ENCODE data around the gene HS1BP3.

Gene HS1BP3

DNA sequence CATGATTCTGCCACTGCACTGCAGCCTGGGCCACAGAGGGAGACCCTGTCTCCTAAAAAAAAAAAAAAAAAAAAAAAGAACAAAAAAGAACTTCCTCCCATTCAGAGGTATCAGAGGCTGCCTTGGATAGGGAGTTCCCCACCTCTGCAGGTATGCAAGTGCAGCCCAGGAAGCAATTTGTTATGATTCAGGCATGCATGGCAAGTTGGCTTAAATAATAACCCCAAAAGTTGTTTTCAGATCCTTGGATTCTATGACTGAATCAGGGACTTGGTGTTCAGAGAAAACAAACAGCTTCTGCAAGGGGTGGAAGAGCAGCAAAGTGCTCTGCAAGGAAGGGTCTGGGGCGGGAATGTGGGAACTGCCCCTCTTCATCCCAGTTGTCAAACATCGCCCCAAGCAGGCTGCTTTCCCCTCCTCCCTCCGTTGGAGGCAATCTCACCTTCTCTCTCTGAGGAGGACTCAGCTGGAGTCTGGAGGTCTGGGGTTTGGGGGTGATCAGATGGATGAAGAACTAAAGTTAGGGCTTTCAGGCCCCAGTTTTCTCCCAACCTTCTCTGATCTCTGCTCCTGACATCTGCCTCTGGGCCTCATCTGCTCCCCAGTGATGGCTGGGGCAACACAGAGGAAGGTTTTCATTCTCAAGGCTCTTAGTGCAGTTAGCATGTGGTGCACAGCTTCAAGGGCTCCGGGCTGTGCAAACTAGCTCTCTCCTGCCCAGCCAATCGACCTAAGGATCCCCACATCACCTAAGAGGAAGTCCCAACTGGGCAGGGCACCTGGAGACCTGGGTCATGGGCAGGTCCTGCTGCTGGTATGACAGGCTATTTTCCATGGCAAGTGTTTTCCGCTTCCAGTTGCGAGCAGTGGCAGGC is 12.5 kb upstream of the HS1BP3 start:
- DNase-seq, result no peak

DNA sequence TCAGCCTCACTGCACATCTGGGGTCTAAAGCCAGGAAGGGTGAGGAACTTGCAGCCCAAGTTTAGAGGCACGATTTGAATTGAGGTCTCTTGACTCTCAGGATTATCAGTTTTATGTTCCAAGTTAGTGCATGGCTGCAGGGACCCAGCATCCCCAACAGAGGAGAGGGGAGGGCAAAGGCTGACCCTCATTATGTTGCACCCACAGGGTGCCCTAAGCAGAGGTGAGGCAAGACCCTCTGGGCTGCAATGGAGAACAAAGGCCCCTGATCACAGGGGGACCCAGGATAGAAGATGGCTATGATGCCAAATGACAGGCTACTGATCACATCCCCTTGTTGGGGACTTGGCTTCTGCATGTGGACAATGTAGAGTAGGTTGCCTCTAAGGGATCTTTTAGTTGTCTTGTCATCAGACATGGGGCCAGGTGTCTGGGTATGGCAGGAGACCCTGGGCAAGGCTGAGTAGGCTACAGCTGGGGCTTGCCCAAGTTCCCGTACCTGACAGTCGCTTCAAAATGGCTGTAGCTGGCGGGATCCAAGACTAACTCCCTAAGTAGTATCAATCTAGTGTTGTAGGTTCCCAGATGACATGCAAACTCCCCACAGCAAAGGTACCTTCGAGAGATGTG is 11.5 kb upstream of the HS1BP3 start:
- DNase-seq, result no peak

DNA sequence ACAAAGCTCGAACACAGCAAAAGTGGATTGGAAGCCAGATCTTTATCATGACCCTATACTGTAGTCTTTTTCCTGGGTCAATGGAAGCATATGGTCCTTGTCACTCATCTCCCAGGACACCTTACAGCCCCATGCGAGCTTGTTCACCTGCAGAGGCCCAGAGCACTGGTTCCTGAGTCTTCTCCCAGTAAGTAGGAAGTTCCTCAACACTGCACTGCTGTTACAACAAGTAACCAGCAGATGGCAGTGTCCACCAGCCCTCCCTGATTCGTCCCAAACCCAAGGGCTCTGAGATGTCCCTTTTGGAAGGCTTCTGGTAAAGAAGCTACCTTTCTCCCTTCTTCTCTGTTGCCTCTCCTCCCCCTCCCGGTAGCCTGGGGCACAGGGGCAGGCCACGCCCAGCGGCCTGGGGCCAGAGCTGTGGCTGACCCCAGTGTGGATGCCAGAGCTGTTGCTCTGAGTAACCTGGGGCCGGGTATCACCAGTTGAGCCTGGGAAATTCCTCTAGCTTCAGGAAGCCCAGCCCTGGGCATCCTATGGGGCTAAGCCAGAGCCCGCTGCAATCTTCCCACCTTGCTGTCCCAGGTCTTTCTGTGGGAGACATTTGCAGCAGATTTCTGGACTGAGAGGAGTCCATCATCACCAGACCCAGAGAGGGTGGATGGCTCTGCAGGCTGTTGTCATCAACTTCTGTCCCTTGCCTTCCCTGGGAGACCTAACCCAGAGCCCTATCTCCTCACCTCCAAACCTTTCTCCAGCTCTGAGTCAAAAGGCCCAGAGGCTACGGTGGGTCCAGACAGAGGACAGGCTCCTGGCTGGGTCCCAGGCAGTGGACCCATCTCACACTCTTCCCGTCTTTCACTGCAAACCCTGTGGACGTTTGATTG is 10.8 kb upstream of the HS1BP3 start:
- no peak for DNase-seq

DNA sequence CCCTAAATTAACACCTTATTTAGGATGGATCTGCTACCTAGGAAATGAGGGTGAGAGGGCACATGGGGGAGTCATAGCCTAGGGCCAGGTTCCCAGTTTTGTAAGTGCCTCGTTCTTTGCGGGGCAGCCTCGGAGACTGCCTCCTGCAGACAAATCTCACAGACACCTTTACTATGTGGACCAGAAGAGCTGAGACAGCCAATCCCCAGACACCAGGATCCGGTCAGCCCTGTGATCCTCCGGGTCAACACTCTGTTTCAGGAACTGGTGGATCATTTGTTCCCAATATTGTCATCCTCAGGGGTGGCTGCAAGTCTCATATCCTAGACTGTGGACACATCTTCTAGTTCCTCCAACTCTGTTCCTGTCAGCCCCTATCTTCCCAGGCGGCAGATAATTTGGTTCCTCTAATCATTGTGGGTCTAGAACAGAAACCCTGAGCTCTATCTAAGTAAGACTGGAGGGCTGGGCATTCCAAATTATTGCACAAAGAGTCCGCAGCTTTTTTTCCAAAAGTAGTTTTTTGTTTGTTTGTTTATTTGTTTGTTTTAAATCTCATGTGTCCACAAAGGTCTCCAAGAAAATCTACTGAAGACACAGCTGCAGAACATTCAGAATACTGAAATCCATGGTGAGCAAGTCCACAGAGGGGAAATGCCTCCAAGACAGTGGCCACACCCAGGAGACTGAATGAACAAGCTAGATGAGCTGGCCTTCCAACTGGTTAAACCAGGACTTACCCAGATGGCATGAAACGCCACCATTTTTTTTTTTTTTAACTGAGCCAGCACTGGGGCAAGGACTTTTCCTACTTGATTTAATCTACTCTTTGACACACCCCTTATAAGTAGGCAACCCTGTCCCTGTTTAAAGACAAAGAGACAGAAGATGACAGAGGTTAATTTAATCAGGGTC is 9.9 kb upstream of the HS1BP3 start:
- no peak for DNase-seq

DNA sequence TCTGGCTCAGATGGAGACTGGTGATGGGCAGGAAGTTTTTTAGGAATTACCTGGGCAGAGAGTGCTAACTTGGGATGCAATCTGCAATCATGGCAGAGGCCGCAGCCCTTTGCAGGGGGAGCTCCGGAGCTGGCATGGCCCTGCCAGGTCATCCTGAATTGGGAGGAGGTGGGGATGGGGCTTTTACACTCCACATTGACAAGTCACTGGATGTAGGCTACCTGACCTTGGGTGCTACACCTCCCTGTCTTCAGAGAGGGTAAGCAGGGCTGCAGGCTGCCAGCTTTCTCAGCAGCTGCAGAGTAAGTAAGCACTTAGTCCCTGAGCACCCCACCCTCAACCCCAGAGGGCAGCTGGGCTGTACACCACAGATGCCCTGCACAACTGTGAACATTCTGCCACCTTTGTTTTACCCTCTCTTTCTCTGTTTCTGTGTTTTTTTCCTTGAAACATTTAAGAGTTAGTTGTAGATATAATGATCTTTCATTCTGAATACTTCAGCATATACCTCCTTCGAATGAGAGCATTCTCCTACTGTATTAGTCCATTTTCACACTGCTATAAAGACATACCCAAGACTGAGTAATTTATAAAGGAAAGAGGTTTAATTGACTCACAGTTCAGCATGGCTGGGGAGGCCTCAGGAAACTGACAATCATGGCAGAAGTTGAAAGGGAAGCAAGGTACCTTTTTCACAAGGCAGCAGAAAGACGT is 6.8 kb upstream of the HS1BP3 start:
- DNase-seq, result no peak

DNA sequence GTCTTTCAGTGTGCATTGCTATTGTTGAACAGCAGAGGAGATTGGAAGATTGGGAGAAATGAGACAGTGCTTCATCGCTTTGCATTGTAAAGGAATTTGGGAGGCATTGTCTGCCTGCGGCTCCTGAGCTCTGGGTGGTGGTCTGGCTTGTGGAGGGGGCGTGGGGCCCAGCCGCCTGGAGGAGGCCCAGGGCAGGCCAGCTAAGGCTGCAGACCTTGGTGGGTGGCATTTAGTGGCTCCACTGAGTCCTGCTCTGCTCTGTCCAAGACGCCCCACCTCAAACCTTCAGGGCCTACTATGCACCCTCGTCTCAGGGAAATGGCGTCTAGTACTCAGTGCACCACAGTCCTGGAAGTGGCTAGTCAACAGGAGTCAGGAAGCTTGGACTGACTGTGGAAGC is 5.7 kb upstream of the HS1BP3 start:
- no peak for DNase-seq

DNA sequence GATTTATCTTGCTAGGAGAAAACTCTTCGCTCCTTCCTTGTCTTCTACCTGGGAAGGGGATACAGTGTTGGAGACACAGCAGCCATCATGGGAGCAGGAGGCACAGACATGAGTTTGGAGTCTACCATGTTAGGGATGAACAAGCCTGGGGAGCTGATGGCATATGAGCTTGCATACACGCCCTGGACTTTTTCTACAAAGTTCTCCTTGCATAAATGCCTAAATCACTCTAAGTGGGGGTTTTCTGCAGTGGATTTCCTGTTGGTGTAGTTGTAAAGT is 3.6 kb upstream of the HS1BP3 start:
- DNase-seq, result no peak

DNA sequence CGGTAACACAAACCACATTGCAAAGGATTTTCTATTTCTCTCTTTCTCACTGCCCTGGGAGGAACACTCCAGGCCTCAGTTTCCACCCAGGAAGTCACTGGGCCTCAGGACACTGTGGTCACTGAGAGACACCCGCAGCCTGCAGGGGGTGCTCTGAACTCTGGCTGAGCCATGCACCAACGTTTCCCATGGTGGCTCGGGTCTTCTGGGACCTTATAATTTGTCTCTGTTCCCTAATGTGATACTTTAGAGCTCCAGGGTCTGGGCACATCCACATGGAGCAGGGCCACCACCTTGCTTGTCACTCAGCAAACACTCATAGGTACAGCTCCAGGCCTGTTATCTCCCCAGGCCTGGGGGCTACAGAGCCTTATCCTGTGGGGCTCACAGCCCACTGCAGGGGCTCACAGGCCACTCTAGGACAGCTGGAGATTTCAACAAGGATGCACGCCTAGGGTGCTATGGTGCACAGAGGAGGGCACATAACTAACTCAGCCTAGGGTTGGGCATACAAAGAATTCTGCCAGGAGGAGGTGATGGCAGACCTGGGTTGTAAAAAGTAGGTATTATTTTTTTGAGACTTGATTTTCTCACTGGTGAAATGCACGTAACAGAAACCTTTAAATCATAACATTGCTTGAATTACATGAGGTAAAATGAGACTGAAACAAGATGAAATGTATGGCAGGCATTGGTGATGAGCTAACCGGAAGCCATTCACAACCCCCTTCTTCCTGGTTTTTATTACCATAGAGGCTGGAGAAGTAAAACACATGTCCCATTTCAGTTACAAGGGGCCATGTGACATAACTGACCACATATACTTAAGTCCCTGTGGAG is 3.0 kb upstream of the HS1BP3 start:
- no peak for DNase-seq

DNA sequence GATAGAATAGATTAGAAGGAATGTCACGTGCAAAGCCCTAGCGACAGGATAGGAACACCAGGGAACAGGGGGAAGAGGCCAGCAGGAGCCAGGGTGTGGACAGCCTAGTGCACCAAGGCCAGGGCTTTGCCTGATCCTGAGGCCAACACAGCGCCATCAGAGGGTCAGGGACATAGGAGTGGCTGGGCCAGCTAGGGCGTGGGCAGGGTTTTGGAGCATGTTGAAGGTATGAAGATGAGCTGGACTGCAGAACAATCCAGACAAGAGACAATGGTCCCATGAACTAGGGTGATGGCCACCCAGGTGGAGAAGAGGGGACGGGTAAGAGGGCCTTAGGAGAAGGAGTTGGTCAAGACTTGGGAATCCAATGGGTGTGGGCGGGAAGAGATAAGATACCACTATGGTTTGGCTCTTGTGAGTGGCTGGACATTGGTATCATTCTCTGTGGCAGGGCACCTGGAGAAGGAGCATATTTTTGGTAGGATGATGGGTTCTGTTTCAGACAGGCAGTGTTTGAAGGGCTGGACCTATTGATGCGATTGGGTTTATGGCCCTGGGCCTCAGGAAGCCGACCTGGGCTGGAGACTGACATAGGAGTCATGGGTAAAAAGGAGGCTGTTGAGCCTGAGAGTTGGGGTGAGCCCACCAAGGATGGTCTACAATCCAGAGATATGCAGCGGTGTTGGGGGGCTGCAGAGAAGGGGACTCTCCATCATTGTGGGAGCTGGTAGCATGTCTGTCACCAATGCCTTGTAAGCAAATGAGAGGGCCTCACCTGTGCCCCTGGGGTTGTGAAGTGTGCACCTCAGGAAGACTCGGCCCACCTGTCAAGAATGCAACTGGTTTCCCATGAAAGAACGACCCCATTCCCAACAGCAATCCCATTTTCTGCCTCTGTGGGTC is 2.0 kb upstream of the HS1BP3 start:
- DNase-seq, result no peak

DNA sequence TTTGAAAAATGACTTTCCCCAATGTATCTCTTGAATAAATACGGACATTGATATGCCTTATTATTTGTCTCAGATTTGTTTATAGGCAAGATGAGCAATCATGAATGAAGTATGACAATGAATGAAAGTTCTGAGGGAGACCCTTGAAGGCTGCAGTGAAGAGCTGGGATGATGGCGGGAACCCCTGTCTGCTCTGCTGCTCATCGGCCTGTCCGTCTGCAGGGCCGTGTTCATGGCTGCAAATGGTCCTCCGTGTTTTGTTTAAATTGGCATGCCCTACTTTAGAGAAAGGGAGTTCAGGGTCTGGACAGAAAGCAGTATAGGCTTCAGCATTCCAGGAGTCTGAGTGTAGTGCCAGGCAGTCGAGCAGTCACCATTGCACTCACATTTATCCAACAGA is 1.2 kb upstream of the HS1BP3 start:
- DNase-seq, result no peak

DNA sequence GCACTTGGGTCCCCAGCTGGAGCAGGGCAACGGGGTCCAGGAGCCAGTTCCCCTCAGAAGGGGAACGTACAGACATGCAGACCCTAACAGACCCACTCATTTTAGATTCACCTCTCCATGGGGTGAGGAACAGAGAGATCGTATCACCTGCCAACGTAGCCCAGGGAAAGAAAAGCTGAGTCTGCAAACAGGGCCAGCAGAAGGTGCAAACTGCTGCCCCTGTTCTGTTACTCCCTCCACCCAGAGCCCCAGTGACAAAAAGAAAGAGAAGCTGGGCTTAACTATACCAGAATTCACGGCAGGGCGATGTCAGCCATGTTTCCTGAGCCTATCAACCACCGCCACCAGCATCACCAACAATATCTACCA is 817 bp upstream of the HS1BP3 start:
- DNase-seq, result no peak

DNA sequence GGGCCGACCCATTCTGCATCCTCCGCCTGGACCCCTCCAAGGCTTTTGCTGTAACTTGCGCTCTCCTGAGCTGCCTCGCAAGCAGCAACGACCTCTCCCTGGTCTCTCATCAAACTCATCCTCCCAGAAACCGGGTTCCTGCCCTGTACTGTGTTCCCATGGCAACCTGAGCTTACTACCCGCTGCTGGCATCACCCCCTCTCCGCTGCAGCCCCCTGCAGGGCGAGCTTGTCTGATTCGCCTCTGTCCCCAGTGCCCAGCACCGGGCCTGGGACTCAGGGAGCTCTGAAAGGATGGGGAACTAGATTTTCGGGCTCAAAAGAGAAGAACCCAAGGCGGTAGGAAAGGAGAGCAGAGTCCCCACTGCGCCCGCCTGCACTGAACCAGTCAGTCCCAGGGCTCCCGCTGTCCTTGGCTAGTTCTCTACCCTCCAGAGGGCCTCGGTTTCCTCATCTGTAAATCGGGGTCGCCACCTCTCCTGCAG is 463 bp downstream of the HS1BP3 start:
- DNase-seq, result no peak

DNA sequence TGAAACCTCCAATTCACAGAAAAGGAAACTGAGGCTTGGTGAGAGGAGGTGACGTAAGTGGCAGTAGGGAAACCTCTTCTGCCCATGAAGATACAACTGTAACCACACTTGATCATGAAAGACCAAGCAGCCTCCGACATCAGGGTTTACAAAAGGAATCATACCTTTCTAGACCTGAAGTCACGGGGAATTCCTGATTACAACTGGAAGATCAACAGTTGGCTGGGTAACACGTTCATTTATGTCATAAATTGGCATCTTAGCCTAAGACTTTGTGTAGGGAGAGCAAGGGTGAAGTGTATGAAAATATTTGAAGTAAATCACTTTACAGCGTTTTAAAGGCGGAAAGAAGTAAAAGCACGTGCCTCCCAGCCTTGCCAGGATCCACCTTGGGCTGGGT is 922 bp downstream of the HS1BP3 start:
- DNase-seq, result no peak

DNA sequence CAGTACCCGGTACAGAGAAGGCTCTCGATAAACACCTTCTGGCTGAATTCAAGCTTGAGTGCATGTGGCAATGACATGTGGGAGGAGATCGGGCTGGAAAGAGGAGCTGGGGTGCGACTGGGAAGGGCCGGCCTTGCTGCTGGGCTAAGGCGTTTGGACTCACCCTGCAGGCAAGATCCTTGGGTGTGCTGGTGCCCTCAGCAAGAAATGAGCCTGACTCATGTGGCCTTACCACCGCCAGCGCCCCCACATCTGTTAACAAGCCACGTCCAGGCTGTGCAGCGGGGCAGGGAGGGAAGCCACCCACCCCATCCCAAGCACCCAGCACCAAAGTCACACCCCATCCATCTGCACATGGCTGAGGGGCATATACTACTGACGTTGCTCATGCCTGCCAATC is 1.3 kb downstream of the HS1BP3 start:
- DNase-seq, result no peak

DNA sequence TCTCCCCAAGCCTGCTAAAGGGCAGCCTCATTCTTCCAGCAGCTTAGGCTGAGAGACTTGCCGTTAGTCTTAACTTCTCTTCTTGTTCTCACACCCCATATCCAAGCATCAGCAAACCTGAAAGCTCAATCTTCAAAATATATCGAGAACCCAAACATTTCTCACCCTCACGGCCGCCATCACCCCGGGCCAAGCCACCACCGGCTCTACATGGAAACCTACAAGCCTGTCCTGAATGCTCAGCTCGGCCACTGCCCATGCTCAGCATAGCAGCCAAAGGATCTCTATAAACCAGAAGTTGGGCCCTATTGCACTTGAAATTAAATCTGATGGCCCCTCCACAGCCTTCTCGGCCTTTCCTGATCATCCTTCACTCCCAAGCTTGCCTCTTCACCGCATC is 2.1 kb downstream of the HS1BP3 start:
- DNase-seq, result no peak

DNA sequence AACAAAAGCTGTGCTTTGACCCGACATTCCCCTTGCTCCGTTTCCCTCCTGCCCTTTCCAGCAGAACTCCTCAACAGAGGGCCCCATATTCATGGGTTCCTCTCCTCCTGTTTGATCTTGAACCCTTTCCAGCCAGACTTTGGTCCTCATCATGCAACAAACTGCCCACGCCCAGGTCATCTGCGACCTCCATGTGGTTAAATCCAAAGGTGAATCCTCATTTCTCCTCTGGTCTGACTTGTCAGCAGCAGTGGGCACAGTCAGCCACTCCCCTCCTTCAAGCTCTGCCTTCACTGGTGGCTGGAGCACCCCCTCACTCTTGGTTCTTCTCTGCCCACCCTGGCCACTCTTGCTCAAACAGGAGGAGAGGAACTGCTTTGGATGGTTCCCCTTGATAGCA is 2.7 kb downstream of the HS1BP3 start:
- DNase-seq, result no peak

DNA sequence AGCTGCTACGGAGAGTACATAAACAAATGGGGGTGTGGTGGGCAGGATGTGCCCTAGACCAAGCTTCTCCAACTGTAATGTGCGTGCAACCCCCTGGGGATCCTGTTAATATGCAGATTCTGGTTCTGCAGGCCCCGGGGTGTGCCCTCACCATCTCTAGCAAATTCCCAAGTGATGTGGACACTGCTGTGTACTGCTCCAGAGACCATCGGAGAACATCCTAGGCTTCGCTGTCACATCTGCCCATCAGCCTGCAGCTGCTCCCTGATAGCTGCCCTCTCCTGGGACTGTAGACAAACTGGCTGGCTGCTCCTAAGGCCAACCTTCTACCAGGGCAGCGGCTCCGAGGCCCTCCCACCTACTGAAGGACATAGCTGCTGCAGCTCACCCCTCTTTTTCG is 3.2 kb downstream of the HS1BP3 start:
- DNase-seq, result no peak

DNA sequence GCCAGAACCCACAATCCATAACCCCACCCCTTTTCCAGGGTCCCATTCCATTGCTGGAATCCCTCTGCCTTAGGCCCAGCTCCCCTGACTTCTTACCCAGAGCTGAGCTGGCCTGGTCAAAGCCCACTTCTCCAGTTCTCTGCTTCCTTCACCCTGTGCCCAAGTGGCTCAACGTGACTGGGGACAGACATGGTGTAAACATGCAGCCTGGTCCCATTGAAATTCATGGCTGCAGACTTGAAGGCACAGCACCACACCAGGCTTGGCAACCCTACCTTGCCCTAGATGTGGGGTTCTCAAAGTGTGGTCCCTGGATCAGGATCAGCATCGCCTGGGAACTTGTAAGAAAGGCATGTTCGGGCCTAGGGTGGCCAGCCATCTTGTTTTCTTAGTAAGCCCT is 3.7 kb downstream of the HS1BP3 start:
- DNase-seq, result no peak

DNA sequence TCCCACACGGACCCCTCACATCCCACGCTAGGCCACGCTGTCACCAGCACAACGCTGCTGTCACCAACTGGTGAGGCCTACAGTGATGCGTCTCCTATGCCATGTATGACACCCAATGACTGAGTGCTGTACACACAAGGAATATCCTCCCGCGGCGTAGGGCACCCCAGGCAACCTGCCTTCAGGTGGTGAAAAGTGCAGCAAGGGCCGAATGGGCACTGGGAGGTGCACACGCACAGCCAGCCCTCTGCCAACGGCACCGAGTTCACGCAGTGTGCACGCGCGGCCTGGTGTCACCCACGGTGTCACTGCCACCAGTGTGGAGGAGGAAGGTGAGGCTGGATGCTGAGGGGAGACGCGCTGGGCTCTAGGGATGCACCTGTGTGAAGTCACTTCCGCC is 4.5 kb downstream of the HS1BP3 start:
- no peak for DNase-seq

DNA sequence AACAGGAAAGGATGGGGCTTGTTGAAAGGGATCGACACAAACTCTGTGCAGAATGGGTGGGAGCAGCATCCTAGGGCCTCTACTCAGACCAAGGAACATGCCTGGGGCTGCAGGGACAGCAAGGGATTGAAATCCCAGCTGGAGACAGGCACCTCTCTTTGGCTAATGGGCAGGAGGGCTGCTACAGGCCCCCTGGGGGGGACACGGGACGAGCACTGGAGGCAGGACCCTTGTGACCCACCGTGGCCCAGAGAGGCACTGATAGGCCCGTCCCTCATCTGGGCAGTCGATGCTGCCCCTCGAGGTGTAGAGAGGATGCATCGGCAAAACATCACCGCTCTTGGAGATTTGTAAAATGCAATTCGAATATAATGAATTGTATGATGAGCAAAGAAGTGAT is 5.1 kb downstream of the HS1BP3 start:
- no peak for DNase-seq

Data from cortex of kidney (tissue), 1 donor.